Suprapubic skin (tissue), 4 donors: Measurements from ENCODE around the gene TIGD6. TPM values are rescaled to one million over a fixed set of nuclear protein-coding genes. Genes with fewer than 3 reads are reported as not detected.

ENCODE experiments used
- DNase-seq, 2 donors: peaks; one replicate each; pipeline ENCODE4 v3.0.0-alpha.2; 2019; ENCODE audit warnings: low spot score in 2 of 2
- H3K27ac ChIP-seq: fragments of 200-600 bp; sonication (generic); one replicate; pipeline ENCODE4 v1.5.1; 2019
- H3K27me3 ChIP-seq: fragments of 200-600 bp; sonication (generic); one replicate; pipeline ENCODE4 v1.5.1; 2019
- H3K36me3 ChIP-seq: fragments of 200-600 bp; sonication (generic); one replicate; pipeline ENCODE4 v1.5.1; 2019
- H3K4me1 ChIP-seq: fragments of 200-600 bp; sonication (generic); one replicate; pipeline ENCODE4 v1.5.1; 2019
- H3K4me3 ChIP-seq: fragments of 200-600 bp; sonication (generic); one replicate; pipeline ENCODE4 v1.5.1; 2019; ENCODE audit warnings: mild to moderate bottlenecking
- H3K9me3 ChIP-seq: fragments of 200-600 bp; sonication (generic); one replicate; pipeline ENCODE4 v1.5.1; 2019
- CTCF ChIP-seq, 2 donors: fragments of 200-600 bp in 1 of 2; fragments of 450-650 bp in 1 of 2; sonication (generic) in 1 of 2; IDR thresholded peaks; one replicate each; pipeline ENCODE4 v1.5.1; 2016 to 2019; ENCODE audit warnings: antibody characterized with exemption in 2 of 2, mild to moderate bottlenecking in 1 of 2, moderate library complexity in 1 of 2
- EP300 ChIP-seq: sonication (generic); formaldehyde crosslinking; IDR thresholded peaks from one replicate; pipeline ENCODE4 v1.6.1; 2017; ENCODE audit warnings: antibody characterized with exemption
- POLR2A ChIP-seq, 2 donors: fragments of 450-650 bp; IDR thresholded peaks; one replicate each; pipeline ENCODE4 v1.6.1; 2017; ENCODE audit warnings: antibody characterized with exemption in 2 of 2, mild to moderate bottlenecking in 2 of 2, moderate library complexity in 2 of 2
- POLR2AphosphoS5 ChIP-seq, 3 donors: sonication (generic); formaldehyde crosslinking; IDR thresholded peaks; one replicate each; pipeline ENCODE4 v1.6.1; 2017; ENCODE audit warnings: antibody characterized with exemption in 3 of 3
- WGBS: methylation state at CpG from one replicate; pipeline ENCODE4 v1.1.5; 2018; 5-methylcytosine and 5-hydroxymethylcytosine counted together
- total RNA-seq, 4 donors: library from RNA; depleted of rRNA; stranded (reverse); fragments of >200 nt; gene quantifications; one replicate each; pipeline ENCODE4 v1.1.0, GENCODE V29; 2016

Gene TIGD6
- total RNA-seq, 4 donors from 2014 or later, result 3.5 to 6.0 (median 4.5) TPM

- no peak for DNase-seq
- no peak overlapping the region for H3K27ac ChIP-seq
- H3K9me3 ChIP-seq, result no peaks in the 10 kb centered on the region
- H3K36me3 ChIP-seq, result peaks cover 24% of the 10 kb centered on the region
- no peaks in the 10 kb centered on the region for H3K27me3 ChIP-seq
- TF ChIP-seq EP300 (no peak), POLR2A (IDR thresholded peaks at IDR 0.05) (no peak), POLR2AphosphoS5 (IDR thresholded peaks at IDR 0.05) (no peak), CTCF (IDR thresholded peaks at IDR 0.05) (no peak)
- H3K4me1 ChIP-seq, result no peaks in the 10 kb centered on the region
- no peak overlapping the region for H3K4me3 ChIP-seq
- WGBS, result 70% methylated on average over 2 of the region's 2 CpGs
These were observed 25.0 kb downstream of the TIGD6 start for GRCh38 chr5:149975409-149975808.

- no peak for TF ChIP-seq EP300
- TF ChIP-seq POLR2A (IDR thresholded peaks at IDR 0.05), result no peak
- no peak for TF ChIP-seq CTCF (IDR thresholded peaks at IDR 0.05)
- TF ChIP-seq POLR2AphosphoS5 (IDR thresholded peaks at IDR 0.05), result no peak
- WGBS, result 86% methylated on average over 4 of the region's 4 CpGs
- no peak for DNase-seq
- Histone ChIP-seq H3K27ac (no peak overlapping the region), H3K4me1 (no peaks in the 10 kb centered on the region), H3K4me3 (no peak overlapping the region), H3K36me3 (no peaks in the 10 kb centered on the region), H3K9me3 (no peaks in the 10 kb centered on the region), H3K27me3 (no peaks in the 10 kb centered on the region)
These were observed 31.1 kb downstream of the TIGD6 start for GRCh38 chr5:149969181-149969930.

GRCh38 chr5:149966946-149967345, 33.5 kb downstream of the TIGD6 start:
- no peaks in the 10 kb centered on the region for H3K36me3 ChIP-seq
- no peak overlapping the region for H3K4me3 ChIP-seq
- no peak overlapping the region for H3K27ac ChIP-seq
- H3K9me3 ChIP-seq, result no peaks in the 10 kb centered on the region
- H3K27me3 ChIP-seq, result no peaks in the 10 kb centered on the region
- no peak for TF ChIP-seq CTCF (IDR thresholded peaks at IDR 0.05)
- TF ChIP-seq POLR2A (IDR thresholded peaks at IDR 0.05), result no peak
- TF ChIP-seq EP300, result no peak
- no peak for TF ChIP-seq POLR2AphosphoS5 (IDR thresholded peaks at IDR 0.05)
- DNase-seq, result no peak
- 89% methylated on average over 3 of the region's 3 CpGs for WGBS
- H3K4me1 ChIP-seq, result peaks cover 2% of the 10 kb centered on the region

- H3K27ac ChIP-seq, result no peak overlapping the region
- H3K4me3 ChIP-seq, result no peak overlapping the region
- H3K27me3 ChIP-seq, result no peaks in the 10 kb centered on the region
- H3K36me3 ChIP-seq, result no peaks in the 10 kb centered on the region
- WGBS, result 96% methylated on average over 3 of the region's 3 CpGs
- no peaks in the 10 kb centered on the region for H3K9me3 ChIP-seq
- DNase-seq, result no peak
- TF ChIP-seq CTCF (IDR thresholded peaks at IDR 0.05) (no peak), EP300 (no peak), POLR2A (IDR thresholded peaks at IDR 0.05) (no peak), POLR2AphosphoS5 (IDR thresholded peaks at IDR 0.05) (no peak)
- H3K4me1 ChIP-seq, result peaks cover 24% of the 10 kb centered on the region
These were observed 36.7 kb downstream of the TIGD6 start for GRCh38 chr5:149963729-149964128.

- TF ChIP-seq CTCF (IDR thresholded peaks at IDR 0.05) (no peak), EP300 (no peak), POLR2AphosphoS5 (IDR thresholded peaks at IDR 0.05) (no peak), POLR2A (IDR thresholded peaks at IDR 0.05) (no peak)
- no peak for DNase-seq
- no peaks in the 10 kb centered on the region for H3K36me3 ChIP-seq
- H3K27me3 ChIP-seq, result no peaks in the 10 kb centered on the region
- H3K4me1 ChIP-seq, result peaks cover 24% of the 10 kb centered on the region
- no peaks in the 10 kb centered on the region for H3K9me3 ChIP-seq
- 89% methylated on average over 5 of the region's 5 CpGs for WGBS
- H3K27ac ChIP-seq, result no peak overlapping the region
- H3K4me3 ChIP-seq, result no peak overlapping the region
These were observed 37.7 kb downstream of the TIGD6 start for GRCh38 chr5:149962601-149963300.
